ENCODE measurements around the gene ASB13. TPM values are rescaled to one million over a fixed set of nuclear protein-coding genes. Genes with fewer than 3 reads are reported as not detected.

The ASB13 gene
- total and polyA plus RNA-seq, 2 experiments from 2014 or later: 16.9 to 18.1 TPM

- no peaks in the 10 kb centered on the region for H3K36me3 ChIP-seq (replicated peaks; ENCODE audit: insufficient read depth, low read depth)
- H3K79me2 ChIP-seq: peaks cover 85% of the 10 kb centered on the region
- H3K27ac ChIP-seq: no peak overlapping the region
- no peaks in the 10 kb centered on the region for H4K20me1 ChIP-seq (ENCODE audit: insufficient read depth, poor library complexity, severe bottlenecking)
- H3K27me3 ChIP-seq: no peaks in the 10 kb centered on the region
- no peak overlapping the region for H3K4me2 ChIP-seq
- no peaks in the 10 kb centered on the region for H3K4me1 ChIP-seq (ENCODE audit: insufficient read depth)
- WGBS (ENCODE audit: low lambda C conversion rate, missing lambda C conversion rate): 73% methylated on average over 2 of the region's 2 CpGs
- no peaks in the 10 kb centered on the region for H3K9me3 ChIP-seq (ENCODE audit: low read depth)
- no peak for DNase-seq (ENCODE audit: low spot score)
- H2AFZ ChIP-seq: no peak overlapping the region
- H3K9me2 ChIP-seq (replicated peaks; ENCODE audit: insufficient read depth): no peaks in the 10 kb centered on the region
- H3K4me3 ChIP-seq: no peak overlapping the region
- TF ChIP-seq EZH2 (IDR thresholded peaks at IDR 0.05; ENCODE audit: borderline replicate concordance): no peak
- no peak for TF ChIP-seq CTCF (IDR thresholded peaks at IDR 0.05; ENCODE audit: poor library complexity)
These were observed 43.5 kb upstream of the ASB13 start for GRCh38 chr10:5709865-5710264.

DNA sequence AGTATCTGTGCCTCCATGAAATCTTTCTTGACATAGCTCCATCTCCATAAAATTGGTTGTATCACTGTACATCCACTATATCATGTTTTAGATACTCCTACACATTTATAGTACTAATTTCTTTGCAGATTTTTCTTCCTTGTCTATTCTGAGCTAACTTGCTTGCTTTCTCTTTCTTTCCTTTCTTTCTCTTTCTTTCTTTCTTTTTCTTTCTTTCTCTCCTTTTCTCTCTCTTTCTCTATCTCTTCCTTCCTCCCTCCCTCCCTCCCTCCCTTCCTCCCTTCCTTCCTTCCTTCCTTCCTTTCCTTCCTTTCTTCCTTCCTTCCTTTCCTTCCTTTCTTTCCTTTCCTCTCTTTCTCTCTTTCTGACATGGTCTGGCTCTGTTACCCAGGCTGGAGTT is 42.0 kb upstream of the ASB13 start:
- Histone ChIP-seq H3K4me1 (ENCODE audit: insufficient read depth) (no peaks in the 10 kb centered on the region), H3K79me2 (peaks cover 90% of the 10 kb centered on the region), H3K9me2 (replicated peaks; ENCODE audit: insufficient read depth) (no peaks in the 10 kb centered on the region), H2AFZ (no peak overlapping the region), H3K36me3 (replicated peaks; ENCODE audit: insufficient read depth, low read depth) (no peaks in the 10 kb centered on the region), H3K4me3 (no peak overlapping the region), H3K4me2 (no peak overlapping the region), H3K27me3 (no peaks in the 10 kb centered on the region), H4K20me1 (ENCODE audit: insufficient read depth, poor library complexity, severe bottlenecking) (no peaks in the 10 kb centered on the region), H3K9me3 (ENCODE audit: low read depth) (no peaks in the 10 kb centered on the region), H3K27ac (no peak overlapping the region)
- TF ChIP-seq EZH2 (IDR thresholded peaks at IDR 0.05; ENCODE audit: borderline replicate concordance): no peak
- no peak for TF ChIP-seq CTCF (IDR thresholded peaks at IDR 0.05; ENCODE audit: poor library complexity)
- no peak for TF ChIP-seq EZH2phosphoT487 (IDR thresholded peaks at IDR 0.05; ENCODE audit: low read depth, severe bottlenecking, unreplicated experiment)
- DNase-seq (ENCODE audit: low spot score): no peak

DNA sequence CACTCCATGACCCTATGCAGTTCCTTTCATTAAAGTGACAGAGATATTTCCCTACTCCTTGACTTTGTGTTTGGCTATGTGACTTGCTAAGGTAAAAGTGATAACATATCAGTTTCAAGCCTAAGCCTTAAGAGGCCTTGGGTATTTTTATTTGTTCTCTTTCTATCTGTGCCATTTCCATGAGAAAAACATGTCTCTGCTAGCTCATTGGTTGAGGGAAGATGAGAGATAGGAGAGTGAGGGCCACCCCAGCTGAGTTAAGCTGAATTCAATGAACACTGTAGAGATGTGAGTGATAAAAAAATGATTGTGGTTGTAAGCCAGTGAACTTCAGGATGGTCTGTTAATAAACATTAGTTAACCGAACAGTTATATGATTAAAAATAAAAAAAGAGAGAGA is 31.7 kb upstream of the ASB13 start:
- TF ChIP-seq CTCF (IDR thresholded peaks at IDR 0.05; ENCODE audit: poor library complexity): no peak
- TF ChIP-seq EZH2 (IDR thresholded peaks at IDR 0.05; ENCODE audit: borderline replicate concordance): no peak
- TF ChIP-seq EZH2phosphoT487 (IDR thresholded peaks at IDR 0.05; ENCODE audit: low read depth, severe bottlenecking, unreplicated experiment): no peak
- no peak overlapping the region for H2AFZ ChIP-seq
- H3K27me3 ChIP-seq: no peaks in the 10 kb centered on the region
- peaks cover 30% of the 10 kb centered on the region for H4K20me1 ChIP-seq (ENCODE audit: insufficient read depth, poor library complexity, severe bottlenecking)
- 100% methylated on average over 1 of the region's 1 CpG for WGBS (ENCODE audit: low lambda C conversion rate, missing lambda C conversion rate)
- H3K4me3 ChIP-seq: no peak overlapping the region
- no peaks in the 10 kb centered on the region for H3K9me2 ChIP-seq (replicated peaks; ENCODE audit: insufficient read depth)
- DNase-seq (ENCODE audit: low spot score): no peak
- no peak overlapping the region for H3K4me2 ChIP-seq
- H3K27ac ChIP-seq: no peak overlapping the region
- peaks cover 16% of the 10 kb centered on the region for H3K4me1 ChIP-seq (ENCODE audit: insufficient read depth)
- no peaks in the 10 kb centered on the region for H3K36me3 ChIP-seq (replicated peaks; ENCODE audit: insufficient read depth, low read depth)
- H3K79me2 ChIP-seq: peaks cover 99% of the 10 kb centered on the region
- H3K9me3 ChIP-seq (ENCODE audit: low read depth): no peaks in the 10 kb centered on the region

- no peaks in the 10 kb centered on the region for H3K9me3 ChIP-seq (ENCODE audit: low read depth)
- H3K9me2 ChIP-seq (replicated peaks; ENCODE audit: insufficient read depth): no peaks in the 10 kb centered on the region
- H3K4me3 ChIP-seq: no peak overlapping the region
- TF ChIP-seq EZH2 (IDR thresholded peaks at IDR 0.05; ENCODE audit: borderline replicate concordance): no peak
- TF ChIP-seq CTCF (IDR thresholded peaks at IDR 0.05; ENCODE audit: poor library complexity): no peak
- no peak for TF ChIP-seq EZH2phosphoT487 (IDR thresholded peaks at IDR 0.05; ENCODE audit: low read depth, severe bottlenecking, unreplicated experiment)
- H2AFZ ChIP-seq: no peak overlapping the region
- 81% methylated on average over 2 of the region's 2 CpGs for WGBS (ENCODE audit: low lambda C conversion rate, missing lambda C conversion rate)
- peaks cover 99% of the 10 kb centered on the region for H3K79me2 ChIP-seq
- peaks cover 32% of the 10 kb centered on the region for H4K20me1 ChIP-seq (ENCODE audit: insufficient read depth, poor library complexity, severe bottlenecking)
- DNase-seq (ENCODE audit: low spot score): no peak
- no peak overlapping the region for H3K4me2 ChIP-seq
- H3K27ac ChIP-seq: no peak overlapping the region
- no peaks in the 10 kb centered on the region for H3K27me3 ChIP-seq
- H3K36me3 ChIP-seq (replicated peaks; ENCODE audit: insufficient read depth, low read depth): no peaks in the 10 kb centered on the region
- H3K4me1 ChIP-seq (ENCODE audit: insufficient read depth): peaks cover 23% of the 10 kb centered on the region
These were observed 30.9 kb upstream of the ASB13 start for GRCh38 chr10:5697342-5697741.
